Stimulated activated CD4-positive, alpha-beta T cell treated with anti-CD3 and anti-CD28 coated beads, Interleukin-4, amount 100 ng/mL, for 48 hours (primary cell): ENCODE results near the gene SSRP1.
A peak's percentile ranks its signal among the peaks of the same experiment; 100 is the strongest.
"Not testable (repeated sequence)": the region's sequence is repeated elsewhere in the genome, so short reads cannot be mapped to it uniquely, and the experiment has no call there.

ENCODE experiments used
- DNase-seq, 2 donors: peaks; one replicate each; pipeline ENCODE4 v3.0.0-alpha.2; 2020; ENCODE audit warnings: low read depth in 2 of 2

Gene SSRP1

GRCh38 chr11:57300785-57301184, 34.9 kb downstream of the SSRP1 start:
- DNase-seq, result no peak

- no peak for DNase-seq
Observed at GRCh38 chr11:57299150-57299737, 36.4 kb downstream of the SSRP1 start.

GRCh38 chr11:57297221-57297620, 38.5 kb downstream of the SSRP1 start:
- no peak for DNase-seq

- DNase-seq, result not testable (repeated sequence)
Observed at GRCh38 chr11:57296205-57296604, 39.5 kb downstream of the SSRP1 start.

GRCh38 chr11:57294225-57295131, 41.2 kb downstream of the SSRP1 start:
- DNase-seq, result no peak

- no peak for DNase-seq
Observed at GRCh38 chr11:57290288-57290687, 45.4 kb downstream of the SSRP1 start.

- DNase-seq, result peak in 1 of 2 donors; percentile 8
Observed at GRCh38 chr11:57288771-57289579, 46.7 kb downstream of the SSRP1 start.

GRCh38 chr11:57287884-57288283, 47.8 kb downstream of the SSRP1 start:
- DNase-seq, result no peak

- DNase-seq, result no peak
Observed at GRCh38 chr11:57283231-57283990, 52.3 kb downstream of the SSRP1 start.

GRCh38 chr11:57281546-57281945, 54.1 kb downstream of the SSRP1 start:
- not testable (repeated sequence) for DNase-seq

GRCh38 chr11:57279116-57279515, 56.6 kb downstream of the SSRP1 start:
- no peak for DNase-seq

GRCh38 chr11:57278721-57279095, 57.0 kb downstream of the SSRP1 start:
- DNase-seq, result no peak

- peak; percentile 19 to 27 for DNase-seq
Observed at GRCh38 chr11:57277845-57278720, 57.6 kb downstream of the SSRP1 start.

- DNase-seq, result no peak
Observed at GRCh38 chr11:57276971-57277675, 58.6 kb downstream of the SSRP1 start.

GRCh38 chr11:57276169-57276970, 59.3 kb downstream of the SSRP1 start:
- DNase-seq, result no peak
